ENCODE data around the gene CLEC9A. TPM values are rescaled to one million over a fixed set of nuclear protein-coding genes. Genes with fewer than 3 reads are reported as not detected.
A peak's percentile ranks its signal among the peaks of the same experiment; 100 is the strongest.

The CLEC9A gene
- total RNA-seq, 4 donors from 2014 or later = not detected

- Histone ChIP-seq H3K27ac (no peak overlapping the region), H3K36me3 (no peaks in the 10 kb centered on the region), H3K4me1 (no peaks in the 10 kb centered on the region), H3K4me3 (replicated peaks in 1 of 3) (no peak overlapping the region), H3K9me3 (no peaks in the 10 kb centered on the region), H3K27me3 (no peaks in the 10 kb centered on the region)
- intact Hi-C loops (cut with DNase I) = no loop called here
- DNase-seq = no peak
- no peak for TF ChIP-seq CTCF (IDR thresholded peaks at IDR 0.05)
- no peak for TF ChIP-seq POLR2A (IDR thresholded peaks at IDR 0.05)
- 75 to 77% methylated on average over 4 of the region's 4 CpGs for WGBS, 2 donors
These were observed 34.8 kb downstream of the CLEC9A start for GRCh38 chr12:10065241-10065640.

- Histone ChIP-seq H3K4me3 (replicated peaks in 1 of 3) (no peak overlapping the region), H3K9me3 (no peaks in the 10 kb centered on the region), H3K27me3 (no peaks in the 10 kb centered on the region), H3K4me1 (no peaks in the 10 kb centered on the region), H3K27ac (peak overlapping the region in 1 of 3 donors; percentile 32), H3K36me3 (no peaks in the 10 kb centered on the region)
- TF ChIP-seq POLR2A (IDR thresholded peaks at IDR 0.05) (no peak), CTCF (IDR thresholded peaks at IDR 0.05) (no peak)
- intact Hi-C loops (cut with DNase I) = no loop called here
- DNase-seq = no peak
- 80 to 86% methylated on average over 4 of the region's 4 CpGs for WGBS, 2 donors
These were observed 36.8 kb downstream of the CLEC9A start for GRCh38 chr12:10067264-10067663.

GRCh38 chr12:10067942-10068341 lies 37.5 kb downstream of the CLEC9A start:
- Histone ChIP-seq H3K9me3 (no peaks in the 10 kb centered on the region), H3K36me3 (no peaks in the 10 kb centered on the region), H3K4me3 (replicated peaks in 1 of 3) (no peak overlapping the region), H3K27me3 (no peaks in the 10 kb centered on the region), H3K27ac (peak overlapping the region in 2 of 3 donors; percentile 54 to 76), H3K4me1 (no peaks in the 10 kb centered on the region)
- intact Hi-C loops (cut with DNase I) = no loop called here
- 34 to 35% methylated on average over 3 of the region's 3 CpGs for WGBS, 2 donors
- TF ChIP-seq CTCF (IDR thresholded peaks at IDR 0.05) (no peak), POLR2A (IDR thresholded peaks at IDR 0.05) (no peak)
- DNase-seq = no peak

- intact Hi-C loops (cut with DNase I) = no loop called here
- Histone ChIP-seq H3K9me3 (no peaks in the 10 kb centered on the region), H3K4me1 (no peaks in the 10 kb centered on the region), H3K4me3 (replicated peaks in 1 of 3) (no peak overlapping the region), H3K27me3 (no peaks in the 10 kb centered on the region), H3K36me3 (no peaks in the 10 kb centered on the region), H3K27ac (peak overlapping the region in 2 of 3 donors; percentile 54 to 76)
- no peak for DNase-seq
- 75 to 89% methylated on average over 1 of the region's 1 CpG for WGBS, 2 donors
- TF ChIP-seq CTCF (IDR thresholded peaks at IDR 0.05) (no peak), POLR2A (IDR thresholded peaks at IDR 0.05) (no peak)
These were observed 38.2 kb downstream of the CLEC9A start for GRCh38 chr12:10068644-10069043.

- Histone ChIP-seq H3K4me3 (replicated peaks in 1 of 3) (no peak overlapping the region), H3K27me3 (no peaks in the 10 kb centered on the region), H3K4me1 (no peaks in the 10 kb centered on the region), H3K9me3 (no peaks in the 10 kb centered on the region), H3K36me3 (no peaks in the 10 kb centered on the region), H3K27ac (peak overlapping the region in 1 of 3 donors; percentile 76)
- no peak for DNase-seq
- TF ChIP-seq CTCF (IDR thresholded peaks at IDR 0.05) (no peak), POLR2A (IDR thresholded peaks at IDR 0.05) (no peak)
- 51 to 60% methylated on average over 4 of the region's 4 CpGs for WGBS, 2 donors
- intact Hi-C loops (cut with DNase I) = no loop called here
These were observed 38.6 kb downstream of the CLEC9A start for GRCh38 chr12:10069099-10069498.

All from thyroid gland (tissue), 4 donors.